Thyroid gland (tissue), 4 donors: ENCODE data around the gene CSTF1. TPM values are rescaled to one million over a fixed set of nuclear protein-coding genes. Genes with fewer than 3 reads are reported as not detected.

Experiments used
- DNase-seq, 2 donors: peaks; one replicate each; pipeline ENCODE4 v3.0.0-alpha.2; 2019
- H3K27ac ChIP-seq, 3 donors: fragments of 200-600 bp; sonication (generic); 1 replicate in 2 of 3; 2 replicates in 1 of 3; pipeline ENCODE4 v1.5.1; 2016 to 2019; ENCODE audit warnings: mild to moderate bottlenecking in 1 of 3, moderate library complexity in 1 of 3
- H3K27me3 ChIP-seq: fragments of 200-600 bp; sonication (generic); one replicate; pipeline ENCODE4 v1.5.1; 2019
- H3K36me3 ChIP-seq, 2 donors: fragments of 200-600 bp; sonication (generic); one replicate each; pipeline ENCODE4 v1.5.1; 2016 to 2019
- H3K4me1 ChIP-seq, 2 donors: fragments of 200-600 bp; sonication (generic); one replicate each; pipeline ENCODE4 v1.5.1; 2017 to 2019
- H3K4me3 ChIP-seq, 3 donors: fragments of 200-600 bp; sonication (generic); replicated peaks in 1 of 3; 1 replicate in 2 of 3; 2 replicates in 1 of 3; pipeline ENCODE4 v1.5.1; 2016; ENCODE audit warnings: mild to moderate bottlenecking in 1 of 3
- H3K9me3 ChIP-seq: fragments of 200-600 bp; sonication (generic); one replicate; pipeline ENCODE4 v1.5.1; 2017
- POLR2A ChIP-seq, 2 donors: fragments of 450-650 bp; IDR thresholded peaks; one replicate each; pipeline ENCODE4 v1.6.1; 2017; ENCODE audit warnings: antibody characterized with exemption in 2 of 2, mild to moderate bottlenecking in 2 of 2, moderate library complexity in 1 of 2
- WGBS, 2 donors: methylation state at CpG; one replicate each; pipeline ENCODE4 v1.1.5; 2017; 5-methylcytosine and 5-hydroxymethylcytosine counted together
- intact Hi-C: fragments of 100-400 bp; cut with DNase I; formaldehyde crosslinking; loops from one replicate; pipeline ENCODE4 v1.15.1; 2023
- total RNA-seq, 4 donors: library from RNA; depleted of rRNA; stranded (reverse); fragments of >200 nt; gene quantifications; one replicate each; pipeline ENCODE4 v1.2.3, GENCODE V29; 2016
- TF ChIP-seq, protein P1 (sequence below), 6 experiments: fragments of 200-600 bp in 3 of 6; fragments of 450-650 bp in 3 of 6; sonication (generic) in 3 of 6; IDR thresholded peaks; one replicate each; pipeline ENCODE4 v1.5.1; 2016 to 2019; ENCODE audit warnings: antibody characterized with exemption in 6 of 6, mild to moderate bottlenecking in 2 of 6, inconsistent platforms in 1 of 6, moderate library complexity in 1 of 6

The CSTF1 gene
- total RNA-seq, 4 donors from 2014 or later: 26.9 to 36.8 (median 32.6) TPM

DNA sequence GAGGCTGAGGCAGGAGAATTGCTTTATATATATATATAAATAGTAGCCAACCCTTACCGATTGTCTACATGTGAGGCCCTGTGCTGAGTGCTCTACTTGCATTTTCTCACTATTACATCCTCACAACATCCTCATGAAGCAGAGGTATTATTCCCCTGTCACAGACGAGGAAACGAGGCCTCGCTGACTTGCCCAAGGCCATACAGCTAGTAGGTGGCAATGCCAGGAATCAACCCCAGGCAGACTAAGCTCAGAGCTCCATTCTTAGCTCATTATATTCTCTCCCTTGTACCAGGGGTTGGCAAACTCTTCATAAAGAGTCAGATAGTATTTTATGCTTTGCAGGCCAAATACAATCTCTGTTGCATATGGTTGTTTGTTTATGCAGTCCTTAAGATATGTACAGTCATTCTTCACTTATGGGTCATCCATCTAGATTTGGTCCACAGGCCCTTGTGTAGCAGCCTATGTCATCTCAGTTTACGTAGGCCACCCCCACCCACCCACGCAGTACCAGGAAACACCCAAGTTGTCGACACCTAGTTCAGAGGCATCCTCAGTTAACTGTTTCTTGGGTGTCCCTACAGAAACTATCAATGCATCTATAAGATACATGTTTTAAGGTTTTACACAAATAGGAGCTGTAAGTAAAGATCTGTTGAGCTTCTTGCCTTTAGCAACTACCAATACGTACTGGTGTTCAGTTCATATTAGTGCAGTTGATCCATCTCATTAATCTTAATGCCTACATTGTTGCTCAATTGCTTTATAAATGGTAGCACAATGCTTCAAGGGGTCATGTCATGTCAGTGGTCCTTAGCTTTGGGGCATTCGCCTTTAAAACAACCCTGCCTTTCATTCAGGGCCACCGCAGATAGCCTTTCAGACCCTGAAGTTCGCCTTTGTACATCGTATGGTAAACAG lies 22.7 kb downstream of the CSTF1 start:
- Histone ChIP-seq H3K27me3 (no peaks in the 10 kb centered on the region), H3K4me3 (no peak overlapping the region), H3K36me3 (no peaks in the 10 kb centered on the region), H3K9me3 (no peaks in the 10 kb centered on the region), H3K27ac (no peak overlapping the region), H3K4me1 (no peaks in the 10 kb centered on the region)
- intact Hi-C loops: no loop called here
- TF ChIP-seq, protein P1, sequence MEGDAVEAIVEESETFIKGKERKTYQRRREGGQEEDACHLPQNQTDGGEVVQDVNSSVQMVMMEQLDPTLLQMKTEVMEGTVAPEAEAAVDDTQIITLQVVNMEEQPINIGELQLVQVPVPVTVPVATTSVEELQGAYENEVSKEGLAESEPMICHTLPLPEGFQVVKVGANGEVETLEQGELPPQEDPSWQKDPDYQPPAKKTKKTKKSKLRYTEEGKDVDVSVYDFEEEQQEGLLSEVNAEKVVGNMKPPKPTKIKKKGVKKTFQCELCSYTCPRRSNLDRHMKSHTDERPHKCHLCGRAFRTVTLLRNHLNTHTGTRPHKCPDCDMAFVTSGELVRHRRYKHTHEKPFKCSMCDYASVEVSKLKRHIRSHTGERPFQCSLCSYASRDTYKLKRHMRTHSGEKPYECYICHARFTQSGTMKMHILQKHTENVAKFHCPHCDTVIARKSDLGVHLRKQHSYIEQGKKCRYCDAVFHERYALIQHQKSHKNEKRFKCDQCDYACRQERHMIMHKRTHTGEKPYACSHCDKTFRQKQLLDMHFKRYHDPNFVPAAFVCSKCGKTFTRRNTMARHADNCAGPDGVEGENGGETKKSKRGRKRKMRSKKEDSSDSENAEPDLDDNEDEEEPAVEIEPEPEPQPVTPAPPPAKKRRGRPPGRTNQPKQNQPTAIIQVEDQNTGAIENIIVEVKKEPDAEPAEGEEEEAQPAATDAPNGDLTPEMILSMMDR (IDR thresholded peaks at IDR 0.05): no peak
- TF ChIP-seq POLR2A (IDR thresholded peaks at IDR 0.05): no peak
- whole genome bisulfite sequencing, 2 donors: 85 to 91% methylated on average over 12 of the region's 12 CpGs
- no peak for DNase-seq

DNA sequence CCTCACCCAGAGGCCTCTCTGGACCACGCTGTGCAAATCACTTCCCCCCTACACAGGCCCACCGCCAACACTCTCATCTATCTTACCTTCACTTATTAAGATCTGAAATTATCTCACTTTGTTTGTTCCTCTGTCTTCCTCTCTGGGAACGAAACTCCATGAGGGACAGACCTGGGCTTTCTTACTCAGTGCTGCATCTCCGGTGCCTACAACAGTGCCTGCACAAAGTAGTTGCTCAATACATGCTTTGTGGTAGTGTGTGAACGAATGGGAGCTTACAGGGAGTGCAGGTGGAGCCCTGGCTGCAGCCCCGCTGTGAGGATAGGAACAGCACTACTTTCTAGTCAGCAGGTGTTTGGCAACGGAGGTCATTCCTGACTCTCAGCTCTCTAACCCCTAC lies 25.0 kb downstream of the CSTF1 start:
- H3K36me3 ChIP-seq: no peaks in the 10 kb centered on the region
- no peaks in the 10 kb centered on the region for H3K9me3 ChIP-seq
- intact Hi-C loops: no loop called here
- H3K4me1 ChIP-seq: no peaks in the 10 kb centered on the region
- 89% methylated on average over 7 of the region's 7 CpGs for WGBS, 2 donors
- no peak overlapping the region for H3K4me3 ChIP-seq
- no peak overlapping the region for H3K27ac ChIP-seq
- no peak for TF ChIP-seq POLR2A (IDR thresholded peaks at IDR 0.05)
- TF ChIP-seq, protein P1 (IDR thresholded peaks at IDR 0.05): no peak
- no peaks in the 10 kb centered on the region for H3K27me3 ChIP-seq
- DNase-seq: no peak

DNA sequence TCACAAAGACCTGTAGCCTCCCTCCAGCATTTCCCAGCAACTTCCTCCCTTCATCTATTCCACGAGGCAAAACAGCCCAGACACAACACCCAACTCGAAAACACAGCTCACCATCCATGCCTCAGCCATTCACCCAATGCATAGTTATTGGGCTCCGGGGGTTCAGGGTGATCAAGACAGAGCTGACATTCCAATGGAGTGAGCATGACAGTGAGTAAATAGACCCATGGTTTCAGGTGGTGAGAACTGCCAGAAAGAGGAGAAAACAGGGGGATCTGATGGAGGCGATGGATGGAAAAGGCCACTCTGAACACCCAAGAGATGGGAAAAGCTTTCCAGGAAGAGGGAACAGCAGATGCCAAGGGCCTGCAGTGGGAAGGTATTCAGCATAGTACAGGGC lies 25.5 kb downstream of the CSTF1 start:
- 86 to 91% methylated on average over 4 of the region's 4 CpGs for WGBS, 2 donors
- Histone ChIP-seq H3K4me3 (no peak overlapping the region), H3K36me3 (no peaks in the 10 kb centered on the region), H3K9me3 (no peaks in the 10 kb centered on the region), H3K4me1 (no peaks in the 10 kb centered on the region), H3K27me3 (no peaks in the 10 kb centered on the region), H3K27ac (no peak overlapping the region)
- intact Hi-C loops: no loop called here
- no peak for DNase-seq
- TF ChIP-seq POLR2A (IDR thresholded peaks at IDR 0.05): no peak
- TF ChIP-seq, protein P1 (IDR thresholded peaks at IDR 0.05): no peak

DNA sequence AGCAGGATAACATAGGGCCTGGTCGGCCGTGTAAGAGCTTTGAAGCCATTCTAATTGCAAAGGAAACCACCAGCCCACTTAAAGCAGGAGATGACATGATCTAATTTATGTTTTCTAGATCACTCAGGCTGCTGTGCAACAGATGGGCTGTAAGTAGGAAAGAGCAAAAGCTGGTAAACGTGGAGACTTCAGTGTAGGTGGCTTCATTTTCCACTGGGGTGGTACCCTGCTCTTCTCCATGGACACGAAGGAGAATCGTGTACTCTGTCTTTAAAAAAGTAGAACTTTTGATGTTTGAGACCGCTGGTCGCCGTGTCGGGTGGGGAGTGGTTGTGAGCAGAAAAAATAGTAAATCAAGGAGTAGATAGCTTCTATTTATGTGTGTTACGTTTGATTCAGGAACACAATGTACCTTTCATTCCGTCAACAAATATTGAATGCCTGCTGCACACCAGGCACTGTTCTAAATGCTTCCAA lies 26.0 kb downstream of the CSTF1 start:
- Histone ChIP-seq H3K4me1 (no peaks in the 10 kb centered on the region), H3K27me3 (no peaks in the 10 kb centered on the region), H3K36me3 (no peaks in the 10 kb centered on the region), H3K4me3 (no peak overlapping the region), H3K9me3 (no peaks in the 10 kb centered on the region), H3K27ac (no peak overlapping the region)
- DNase-seq: no peak
- intact Hi-C loops: no loop called here
- TF ChIP-seq POLR2A (IDR thresholded peaks at IDR 0.05): no peak
- 81 to 87% methylated on average over 11 of the region's 11 CpGs for WGBS, 2 donors

DNA sequence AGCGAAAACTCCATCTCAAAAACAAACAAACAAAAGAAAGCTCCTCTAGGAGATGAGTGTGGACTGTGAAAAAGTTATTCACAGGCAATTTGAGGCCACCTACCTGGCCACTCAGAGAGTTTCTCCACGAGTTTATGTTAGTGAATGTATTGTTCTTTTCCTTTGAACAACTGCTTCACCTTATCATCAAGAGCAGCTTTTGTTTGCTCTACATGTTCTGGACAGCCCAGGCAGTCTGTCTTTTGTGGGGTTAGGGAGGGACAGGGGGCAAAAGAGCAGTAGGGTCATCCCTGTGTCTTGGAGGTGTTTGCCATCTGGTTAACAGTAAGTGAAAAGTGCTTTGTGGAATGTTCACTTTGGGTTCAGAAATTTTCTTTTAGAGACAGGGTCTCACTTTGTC lies 27.6 kb downstream of the CSTF1 start:
- Histone ChIP-seq H3K27me3 (no peaks in the 10 kb centered on the region), H3K27ac (no peak overlapping the region), H3K36me3 (no peaks in the 10 kb centered on the region), H3K9me3 (no peaks in the 10 kb centered on the region), H3K4me1 (no peaks in the 10 kb centered on the region), H3K4me3 (no peak overlapping the region)
- 69 to 73% methylated on average over 2 of the region's 2 CpGs for WGBS, 2 donors
- intact Hi-C loops: no loop called here
- DNase-seq: no peak
- TF ChIP-seq, protein P1 (IDR thresholded peaks at IDR 0.05): no peak
- TF ChIP-seq POLR2A (IDR thresholded peaks at IDR 0.05): no peak
